ENCODE data around the gene COL1A1.

COL1A1 gene

GRCh38 chr17:50155115-50155819 lies 46.2 kb downstream of the COL1A1 start:
- Mint-ChIP-seq H3K4me3 (no peak overlapping the region), H3K27ac (peak overlapping the region; percentile 29), H3K27me3 (no peaks in the 10 kb centered on the region), H3K4me1 (ENCODE audit: low read depth) (peaks cover 38% of the 10 kb centered on the region), H3K9me3 (no peaks in the 10 kb centered on the region), H3K36me3 (ENCODE audit: low read depth) (peaks cover 2% of the 10 kb centered on the region)
- DNase-seq: no peak

- H3K4me3 Mint-ChIP-seq: no peak overlapping the region
- H3K9me3 Mint-ChIP-seq: no peaks in the 10 kb centered on the region
- DNase-seq: no peak
- H3K27me3 Mint-ChIP-seq: no peaks in the 10 kb centered on the region
- H3K4me1 Mint-ChIP-seq (ENCODE audit: low read depth): peaks cover 38% of the 10 kb centered on the region
- H3K27ac Mint-ChIP-seq: peak overlapping the region; percentile 38
- H3K36me3 Mint-ChIP-seq (ENCODE audit: low read depth): peaks cover 2% of the 10 kb centered on the region
These were observed 46.8 kb downstream of the COL1A1 start for GRCh38 chr17:50154604-50155003.

GRCh38 chr17:50153650-50154575 lies 47.5 kb downstream of the COL1A1 start:
- no peak overlapping the region for H3K4me3 Mint-ChIP-seq
- H3K4me1 Mint-ChIP-seq (ENCODE audit: low read depth): peaks cover 38% of the 10 kb centered on the region

GRCh38 chr17:50152736-50153135 lies 48.7 kb downstream of the COL1A1 start:
- H3K27ac Mint-ChIP-seq: peak overlapping the region; percentile 94
- H3K4me3 Mint-ChIP-seq: no peak overlapping the region
- peaks cover 33% of the 10 kb centered on the region for H3K4me1 Mint-ChIP-seq (ENCODE audit: low read depth)
- peaks cover 13% of the 10 kb centered on the region for H3K36me3 Mint-ChIP-seq (ENCODE audit: low read depth)
- DNase-seq: no peak
- no peaks in the 10 kb centered on the region for H3K9me3 Mint-ChIP-seq
- H3K27me3 Mint-ChIP-seq: no peaks in the 10 kb centered on the region

More at GRCh38 chr17:50153650-50154575, 47.5 kb downstream of the COL1A1 start:
- no peaks in the 10 kb centered on the region for H3K27me3 Mint-ChIP-seq
- no peak for DNase-seq
- peaks cover 4% of the 10 kb centered on the region for H3K36me3 Mint-ChIP-seq (ENCODE audit: low read depth)
- no peaks in the 10 kb centered on the region for H3K9me3 Mint-ChIP-seq
- H3K27ac Mint-ChIP-seq: peak overlapping the region; percentile 38

- Mint-ChIP-seq H3K9me3 (no peaks in the 10 kb centered on the region), H3K4me1 (ENCODE audit: low read depth) (peaks cover 39% of the 10 kb centered on the region), H3K27me3 (no peaks in the 10 kb centered on the region), H3K4me3 (peak overlapping the region; percentile 85), H3K27ac (peak overlapping the region; percentile 94), H3K36me3 (ENCODE audit: low read depth) (peaks cover 20% of the 10 kb centered on the region)
- peak; percentile 77 for DNase-seq
These were observed 49.4 kb downstream of the COL1A1 start for GRCh38 chr17:50151937-50152547.

GRCh38 chr17:50151041-50151936 lies 50.1 kb downstream of the COL1A1 start:
- peaks cover 47% of the 10 kb centered on the region for H3K4me1 Mint-ChIP-seq (ENCODE audit: low read depth)
- peaks cover 27% of the 10 kb centered on the region for H3K36me3 Mint-ChIP-seq (ENCODE audit: low read depth)
- H3K4me3 Mint-ChIP-seq: peak overlapping the region; percentile 85
- H3K9me3 Mint-ChIP-seq: no peaks in the 10 kb centered on the region
- H3K27ac Mint-ChIP-seq: peak overlapping the region; percentile 94
- DNase-seq: peak; percentile 89
- no peaks in the 10 kb centered on the region for H3K27me3 Mint-ChIP-seq

- Mint-ChIP-seq H3K36me3 (ENCODE audit: low read depth) (peaks cover 33% of the 10 kb centered on the region), H3K9me3 (no peaks in the 10 kb centered on the region), H3K4me1 (ENCODE audit: low read depth) (peaks cover 54% of the 10 kb centered on the region), H3K27ac (peak within 1 kb of the TSS; percentile 95), H3K27me3 (no peaks in the 10 kb centered on the region), H3K4me3 (peak within 1 kb of the TSS; percentile 95)
- no peak for DNase-seq
These were observed 50.9 kb downstream of the COL1A1 start, which contains the start of gene PPP1R9B for GRCh38 chr17:50150354-50151040. Gene PPP1R9B (minus strand): TSS chr17:50150677. CDS start chr17:50150513, 164 bp downstream.

GRCh38 chr17:50149417-50150353 lies 51.7 kb downstream of the COL1A1 start:
- Mint-ChIP-seq H3K9me3 (no peaks in the 10 kb centered on the region), H3K27me3 (no peaks in the 10 kb centered on the region), H3K4me3 (peak overlapping the region; percentile 95), H3K4me1 (ENCODE audit: low read depth) (peaks cover 54% of the 10 kb centered on the region), H3K36me3 (ENCODE audit: low read depth) (peaks cover 41% of the 10 kb centered on the region), H3K27ac (peak overlapping the region; percentile 95)
- DNase-seq: peak; percentile 75

- no peak for DNase-seq
- Mint-ChIP-seq H3K36me3 (ENCODE audit: low read depth) (peaks cover 47% of the 10 kb centered on the region), H3K27ac (peak overlapping the region; percentile 95), H3K9me3 (no peaks in the 10 kb centered on the region), H3K4me3 (peak overlapping the region; percentile 95), H3K4me1 (ENCODE audit: low read depth) (peaks cover 54% of the 10 kb centered on the region), H3K27me3 (no peaks in the 10 kb centered on the region)
These were observed 52.4 kb downstream of the COL1A1 start for GRCh38 chr17:50149091-50149416.

- Mint-ChIP-seq H3K27me3 (no peaks in the 10 kb centered on the region), H3K36me3 (ENCODE audit: low read depth) (peaks cover 53% of the 10 kb centered on the region), H3K9me3 (no peaks in the 10 kb centered on the region), H3K27ac (peak overlapping the region; percentile 92), H3K4me1 (ENCODE audit: low read depth) (peaks cover 59% of the 10 kb centered on the region), H3K4me3 (peak overlapping the region; percentile 95)
- DNase-seq: peak; percentile 87
These were observed 53.0 kb downstream of the COL1A1 start for GRCh38 chr17:50148226-50149090.

GRCh38 chr17:50147841-50148225 lies 53.6 kb downstream of the COL1A1 start:
- Mint-ChIP-seq H3K9me3 (no peaks in the 10 kb centered on the region), H3K27me3 (no peaks in the 10 kb centered on the region), H3K4me3 (peak overlapping the region; percentile 95), H3K36me3 (ENCODE audit: low read depth) (peaks cover 59% of the 10 kb centered on the region), H3K27ac (peak overlapping the region; percentile 92), H3K4me1 (ENCODE audit: low read depth) (peaks cover 65% of the 10 kb centered on the region)
- DNase-seq: no peak

Measured in activated T-cell treated with anti-CD3 and anti-CD28 coated beads, Interleukin-2, amount 50 U/mL, for 24 hours (primary cell).